Natural killer cell (primary cell): ENCODE measurements around the gene CENPM. TPM values are rescaled to one million over a fixed set of nuclear protein-coding genes. Genes with fewer than 3 reads are reported as not detected.
A peak's percentile ranks its signal among the peaks of the same experiment; 100 is the strongest.

Source experiments
- ATAC-seq, 3 donors: fragments of 150-1000 bp in 2 of 3; fragments of 200-7000 bp in 1 of 3; cut with Tn5 transposase; 1 replicate in 1 of 3; 2 replicates in 2 of 3; pipeline ENCODE4 v1.10.0; 2021; ENCODE audit warnings: mild to moderate bottlenecking in 2 of 3, moderate library complexity in 2 of 3
- DNase-seq, 2 donors: peaks; one replicate each; pipeline versions ENCODE4 v3.0.0 to v3.0.0-alpha.2; 2013 to 2021; ENCODE audit warnings: mixed read lengths in 1 of 2
- H3K27ac ChIP-seq: one replicate; pipeline ENCODE4 v1.5.1; 2013; ENCODE audit warnings: mild to moderate bottlenecking, low read length
- H3K27me3 ChIP-seq: one replicate; pipeline ENCODE4 v1.6.1; 2013; ENCODE audit warnings: low read length; ENCODE audit not compliant: control insufficient read depth, insufficient read depth
- H3K36me3 ChIP-seq: one replicate; pipeline ENCODE4 v1.6.1; 2013; ENCODE audit warnings: low read length; ENCODE audit not compliant: control insufficient read depth, insufficient read depth
- H3K4me1 ChIP-seq: one replicate; pipeline ENCODE4 v1.6.1; 2013; ENCODE audit warnings: low read length; ENCODE audit not compliant: control insufficient read depth, insufficient read depth
- H3K4me3 ChIP-seq: one replicate; pipeline ENCODE4 v1.5.1; 2013; ENCODE audit warnings: low read length
- H3K9me3 ChIP-seq: one replicate; pipeline ENCODE4 v1.6.1; 2013; ENCODE audit warnings: low read length; ENCODE audit not compliant: control insufficient read depth, insufficient read depth
- H3K27ac Mint-ChIP-seq, 2 donors: one replicate each; pipeline ENCODE4 v1.8.0; 2022; ENCODE audit warnings: mild to moderate bottlenecking in 2 of 2, mixed read lengths in 2 of 2, moderate library complexity in 1 of 2
- H3K27me3 Mint-ChIP-seq, 2 donors: one replicate each; pipeline ENCODE4 v1.8.0; 2022; ENCODE audit warnings: low read depth in 2 of 2, mixed read lengths in 2 of 2
- H3K36me3 Mint-ChIP-seq: one replicate; pipeline ENCODE4 v1.8.0; 2022; ENCODE audit warnings: mixed read lengths
- H3K4me1 Mint-ChIP-seq, 2 donors: one replicate each; pipeline ENCODE4 v1.8.0; 2022; ENCODE audit warnings: mixed read lengths in 2 of 2
- H3K4me3 Mint-ChIP-seq: one replicate; pipeline ENCODE4 v1.8.0; 2022; ENCODE audit warnings: mild to moderate bottlenecking, moderate library complexity, mixed read lengths
- H3K9me3 Mint-ChIP-seq, 2 donors: one replicate each; pipeline ENCODE4 v1.8.0; 2022; ENCODE audit warnings: mixed read lengths in 2 of 2
- WGBS: methylation state at CpG from one replicate; pipeline ENCODE4 v1.1.7; 2013; ENCODE audit warnings: missing lambda C conversion rate; ENCODE audit not compliant: insufficient coverage; 5-methylcytosine and 5-hydroxymethylcytosine counted together
- intact Hi-C: fragments of 100-400 bp; cut with micrococcal nuclease; formaldehyde crosslinking; loops from one replicate; pipeline ENCODE4 v1.14.2; 2022
- total RNA-seq, 4 donors: library from RNA; stranded (reverse); fragments of 120-200 nt in 1 of 4; gene quantifications; one replicate each; pipeline versions ENCODE4 v1.2.3 to v1.2.4, GENCODE V29; 2013 to 2022
- TF ChIP-seq, protein P1 (sequence below): fragments of 200-600 bp; IDR thresholded peaks from one replicate; pipeline ENCODE4 v1.8.0; 2022; ENCODE audit warnings: antibody characterized with exemption

Gene CENPM
- total RNA-seq, 3 donors from 2014 or later (not counting 1 experiment from before 2014, with no cell fraction given) = 4.2 to 7.1 (median 6.1) TPM

DNA sequence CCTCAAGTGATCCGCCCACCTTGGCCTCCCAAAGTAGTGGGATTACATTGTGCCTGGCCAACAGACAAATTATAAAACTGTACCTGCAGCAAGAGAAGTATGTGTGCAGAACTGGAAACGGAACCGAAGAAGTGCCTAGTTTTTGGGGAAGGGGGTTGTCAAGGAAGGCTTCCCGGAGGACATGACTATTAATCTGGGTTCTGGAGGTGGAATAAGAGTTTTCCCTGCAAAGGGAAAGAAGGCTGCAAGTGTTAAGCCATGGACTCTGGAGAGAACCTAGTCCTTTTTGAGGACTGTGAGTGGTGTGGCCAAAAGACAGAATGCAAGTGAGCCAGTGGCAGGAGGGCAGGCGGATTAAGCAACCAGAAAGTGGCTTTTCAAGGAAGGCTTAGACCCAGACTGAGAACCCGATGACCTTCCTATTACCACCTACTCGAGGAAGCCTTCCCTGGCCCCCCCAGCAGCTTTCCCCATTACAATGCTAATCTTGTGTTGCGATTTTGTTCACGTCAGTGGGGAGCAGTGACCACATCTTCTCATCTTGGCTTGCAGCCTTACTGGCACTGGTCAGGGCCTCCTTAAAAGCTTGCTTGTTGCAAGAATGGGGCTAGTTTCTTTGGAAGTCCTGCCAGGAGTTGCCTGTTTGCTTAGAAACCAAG, 16.6 kb upstream of the CENPM start:
- H3K4me1 ChIP-seq = no peaks in the 10 kb centered on the region
- Mint-ChIP-seq H3K36me3 (no peaks in the 10 kb centered on the region), H3K9me3 (no peaks in the 10 kb centered on the region), H3K27ac (no peak overlapping the region), H3K4me1 (peaks cover 6 to 8% of the 10 kb centered on the region in 2 donors), H3K4me3 (no peak overlapping the region), H3K27me3 (no peaks in the 10 kb centered on the region)
- no peak overlapping the region for H3K27ac ChIP-seq
- no peaks in the 10 kb centered on the region for H3K9me3 ChIP-seq
- H3K4me3 ChIP-seq = no peak overlapping the region
- WGBS = 78% methylated on average over 9 of the region's 9 CpGs
- TF ChIP-seq, protein P1, sequence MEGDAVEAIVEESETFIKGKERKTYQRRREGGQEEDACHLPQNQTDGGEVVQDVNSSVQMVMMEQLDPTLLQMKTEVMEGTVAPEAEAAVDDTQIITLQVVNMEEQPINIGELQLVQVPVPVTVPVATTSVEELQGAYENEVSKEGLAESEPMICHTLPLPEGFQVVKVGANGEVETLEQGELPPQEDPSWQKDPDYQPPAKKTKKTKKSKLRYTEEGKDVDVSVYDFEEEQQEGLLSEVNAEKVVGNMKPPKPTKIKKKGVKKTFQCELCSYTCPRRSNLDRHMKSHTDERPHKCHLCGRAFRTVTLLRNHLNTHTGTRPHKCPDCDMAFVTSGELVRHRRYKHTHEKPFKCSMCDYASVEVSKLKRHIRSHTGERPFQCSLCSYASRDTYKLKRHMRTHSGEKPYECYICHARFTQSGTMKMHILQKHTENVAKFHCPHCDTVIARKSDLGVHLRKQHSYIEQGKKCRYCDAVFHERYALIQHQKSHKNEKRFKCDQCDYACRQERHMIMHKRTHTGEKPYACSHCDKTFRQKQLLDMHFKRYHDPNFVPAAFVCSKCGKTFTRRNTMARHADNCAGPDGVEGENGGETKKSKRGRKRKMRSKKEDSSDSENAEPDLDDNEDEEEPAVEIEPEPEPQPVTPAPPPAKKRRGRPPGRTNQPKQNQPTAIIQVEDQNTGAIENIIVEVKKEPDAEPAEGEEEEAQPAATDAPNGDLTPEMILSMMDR = no peak
- DNase-seq (no peak), ATAC-seq (no peak)
- no peaks in the 10 kb centered on the region for H3K36me3 ChIP-seq
- H3K27me3 ChIP-seq = no peaks in the 10 kb centered on the region
- intact Hi-C loops = no loop called here

DNA sequence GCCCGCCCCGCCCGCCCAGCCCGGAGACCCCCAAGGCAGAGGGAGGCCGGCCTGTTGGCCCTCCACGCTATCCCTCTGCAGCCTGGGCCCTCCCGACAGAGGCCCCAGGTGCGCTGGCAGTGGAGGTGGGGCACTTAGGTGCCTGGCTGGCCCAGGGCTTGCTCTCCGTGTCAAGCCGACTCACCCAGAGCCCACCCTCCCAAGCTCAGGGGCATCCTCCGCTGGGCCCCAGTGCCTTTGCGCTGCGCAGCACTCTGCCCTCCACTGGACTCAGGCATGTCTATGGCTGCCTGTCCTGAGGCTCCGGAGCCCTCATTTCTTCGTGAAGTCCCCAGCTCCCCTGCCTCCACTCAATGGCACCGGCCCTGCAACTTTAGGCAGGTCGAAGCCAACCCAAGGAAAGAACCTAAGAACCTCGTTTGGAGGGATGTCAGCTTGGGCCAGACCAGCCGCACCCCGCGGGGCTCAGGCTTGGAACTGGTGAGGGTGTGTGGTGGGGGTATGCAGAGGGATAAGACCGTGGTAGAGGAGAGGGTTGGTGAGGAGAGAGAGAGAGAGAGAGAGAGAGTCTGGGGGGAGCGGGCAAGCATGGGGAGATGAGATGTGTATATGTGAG, 11.1 kb upstream of the CENPM start:
- Histone ChIP-seq H3K4me1 (peaks cover 9% of the 10 kb centered on the region), H3K36me3 (no peaks in the 10 kb centered on the region), H3K4me3 (no peak overlapping the region), H3K27me3 (no peaks in the 10 kb centered on the region), H3K27ac (no peak overlapping the region), H3K9me3 (no peaks in the 10 kb centered on the region)
- peak overlapping the region in 1 of 2 donors; percentile 74 for H3K27ac Mint-ChIP-seq
- no peak overlapping the region for H3K4me3 Mint-ChIP-seq
- ATAC-seq = peak; percentile 5 to 35 (median 10)
- 48% methylated on average over 23 of the region's 23 CpGs for WGBS
- no peak for DNase-seq
- intact Hi-C loops = loop anchor here (1.0 kb wide), 1 partner anchor 261 kb away; no protein-coding TSS in a partner anchor
- no peaks in the 10 kb centered on the region for H3K36me3 Mint-ChIP-seq
- no peaks in the 10 kb centered on the region for H3K9me3 Mint-ChIP-seq
- H3K27me3 Mint-ChIP-seq = peaks cover 0 to 4% of the 10 kb centered on the region in 2 donors
- H3K4me1 Mint-ChIP-seq = peaks cover 5 to 14% of the 10 kb centered on the region in 2 donors
- TF ChIP-seq, protein P1 = peak; percentile 43

GRCh38 chr22:41952713-41953112, 5.8 kb upstream of the CENPM start:
- Mint-ChIP-seq H3K9me3 (no peaks in the 10 kb centered on the region), H3K36me3 (no peaks in the 10 kb centered on the region), H3K27ac (no peak overlapping the region), H3K27me3 (peaks cover 0 to 4% of the 10 kb centered on the region in 2 donors), H3K4me3 (no peak overlapping the region), H3K4me1 (peaks cover 5% of the 10 kb centered on the region in 2 donors)
- Histone ChIP-seq H3K9me3 (no peaks in the 10 kb centered on the region), H3K4me1 (peaks cover 4% of the 10 kb centered on the region), H3K4me3 (no peak overlapping the region), H3K36me3 (no peaks in the 10 kb centered on the region), H3K27me3 (no peaks in the 10 kb centered on the region), H3K27ac (no peak overlapping the region)
- no peak for ATAC-seq
- WGBS = 94% methylated on average over 2 of the region's 2 CpGs
- no peak for DNase-seq
- intact Hi-C loops = no loop called here
- TF ChIP-seq, protein P1 = no peak
